Sciatic nerve (tissue), 2 donors: ENCODE results near the gene KCNK3. TPM values are rescaled to one million over a fixed set of nuclear protein-coding genes. Genes with fewer than 3 reads are reported as not detected.

Experiments used
- ATAC-seq: fragments of 200-7000 bp; cut with Tn5 transposase; one replicate; pipeline ENCODE4 v1.9.1; 2020; ENCODE audit warnings: mild to moderate bottlenecking, moderate library complexity
- DNase-seq: peaks from one replicate; pipeline ENCODE4 v3.0.0-alpha.2; 2020; ENCODE audit warnings: low spot score
- intact Hi-C: fragments of 100-400 bp; cut with DNase I; formaldehyde crosslinking; loops from one replicate; pipeline ENCODE4 v1.14.2; 2022
- total RNA-seq: library from RNA; stranded (reverse); fragmentation: NEBNext Ultra II Directional; extraction: Animal tissue kit (Norgen Biotek cat#: 25700); gene quantifications from one replicate; pipeline ENCODE4 v1.2.1, GENCODE V29; 2021
- donor health status: DM: no; HTN: no; CAD: no.
- donor health status: DM: no; HTN: no; CAD: no.

KCNK3 gene
- total RNA-seq, 1 donor from 2014 or later, result 0.53 TPM

DNA sequence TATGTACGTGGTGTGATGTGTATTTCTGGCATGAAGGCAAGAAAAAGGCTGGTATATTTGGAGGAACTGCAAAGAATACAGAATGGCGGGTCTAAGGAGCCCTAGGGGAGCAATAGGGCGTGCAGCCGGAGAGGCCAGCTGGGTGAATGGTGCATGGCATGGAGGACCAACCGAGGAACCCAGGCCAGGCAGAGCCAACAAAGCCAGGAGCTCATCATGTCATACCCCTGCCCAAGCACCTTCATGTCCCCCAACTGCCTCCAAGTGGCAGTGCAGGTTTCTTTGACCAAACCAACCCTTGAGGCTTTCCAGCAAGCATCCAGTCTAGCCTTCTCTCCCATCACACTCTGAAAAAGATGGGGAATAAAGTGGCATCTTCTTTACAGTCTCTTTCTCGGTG is 8.9 kb upstream of the KCNK3 start:
- DNase-seq (no peak), ATAC-seq (no peak)

DNA sequence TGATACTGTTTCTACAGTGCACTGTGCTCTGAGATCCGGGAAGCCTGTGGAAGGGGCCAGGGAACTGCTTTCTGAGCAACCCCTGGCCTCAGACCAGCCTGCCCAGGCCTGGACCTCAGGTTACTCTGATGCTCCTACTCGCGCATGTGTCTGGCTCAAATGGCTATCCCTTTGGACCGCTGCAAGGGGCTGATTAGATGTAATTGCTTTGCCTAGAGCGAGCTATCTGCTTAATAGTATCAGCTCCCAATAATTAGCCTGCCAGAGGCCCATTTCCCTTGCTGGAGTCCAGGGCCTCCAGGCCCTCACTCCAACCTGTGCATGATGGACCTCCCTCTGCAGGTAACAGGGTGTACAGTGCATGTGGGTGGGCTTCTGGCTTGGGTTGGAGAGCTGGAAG is 7.2 kb upstream of the KCNK3 start:
- DNase-seq, result no peak
- no peak for ATAC-seq
- intact Hi-C loops, result no loop called here

More for the DNA sequence above, 8.9 kb upstream of the KCNK3 start:
- intact Hi-C loops, result no loop called here

DNA sequence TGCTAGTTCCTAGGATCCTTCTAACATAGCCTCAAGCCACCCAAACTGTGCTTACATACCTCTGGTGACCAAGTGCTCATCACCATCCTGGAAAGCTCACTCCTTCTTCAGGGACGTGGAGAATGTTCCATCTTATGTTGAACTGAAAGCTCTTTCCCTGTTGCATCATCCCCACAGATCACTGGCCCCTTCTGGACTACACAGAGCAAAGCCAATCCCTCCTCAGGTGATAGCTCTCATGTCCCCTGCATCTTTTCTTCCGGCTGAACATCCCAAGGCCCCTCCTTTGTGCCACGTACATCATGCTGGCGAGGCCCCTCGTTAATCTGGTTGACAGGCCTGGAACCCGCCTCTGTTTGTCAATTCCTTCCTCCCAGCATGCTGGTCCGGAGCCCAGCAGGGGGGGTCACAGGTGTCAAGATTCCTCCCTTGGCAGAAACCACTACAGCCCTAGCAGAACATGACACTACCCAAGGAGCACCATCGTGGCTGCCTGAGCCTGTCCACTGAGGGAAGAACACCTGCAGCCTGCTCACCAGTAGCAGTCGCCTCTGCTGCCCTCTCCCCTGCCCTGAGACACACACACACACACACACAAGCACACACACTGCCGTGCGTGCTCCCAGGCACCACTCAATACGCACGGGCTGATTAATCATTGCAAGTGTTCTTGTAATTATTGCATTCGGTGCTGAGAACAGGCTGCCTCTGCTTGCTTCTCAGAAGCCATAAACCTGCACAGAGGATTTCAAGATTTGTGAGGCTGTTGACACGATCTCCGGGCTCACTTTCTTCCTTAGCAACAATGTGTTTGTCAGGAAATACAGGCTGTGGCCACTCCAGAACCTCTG is 6.3 kb upstream of the KCNK3 start:
- no peak for DNase-seq
- intact Hi-C loops, result no loop called here

DNA sequence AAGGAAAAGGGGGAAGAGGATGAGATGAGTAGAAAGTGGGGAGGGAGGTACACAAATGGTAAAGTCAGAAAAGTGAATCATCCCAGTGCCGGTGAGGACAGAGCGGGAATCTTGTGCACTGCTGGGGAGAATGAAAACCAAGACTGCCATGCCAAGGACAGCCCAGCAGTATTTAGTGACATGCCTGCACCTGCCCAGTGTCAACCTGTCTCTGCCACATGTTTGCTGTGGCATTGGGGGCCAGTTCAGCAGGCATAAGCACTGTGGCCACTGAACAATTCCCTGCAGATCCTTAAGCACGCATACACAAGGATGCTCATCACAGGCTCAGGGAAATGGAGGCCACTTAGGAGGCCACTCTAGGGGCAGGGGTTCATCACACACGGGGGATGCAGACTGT is 5.2 kb upstream of the KCNK3 start:
- ATAC-seq (no peak), DNase-seq (no peak)
- intact Hi-C loops, result no loop called here

More for the DNA sequence above, 6.3 kb upstream of the KCNK3 start:
- ATAC-seq, result no peak

DNA sequence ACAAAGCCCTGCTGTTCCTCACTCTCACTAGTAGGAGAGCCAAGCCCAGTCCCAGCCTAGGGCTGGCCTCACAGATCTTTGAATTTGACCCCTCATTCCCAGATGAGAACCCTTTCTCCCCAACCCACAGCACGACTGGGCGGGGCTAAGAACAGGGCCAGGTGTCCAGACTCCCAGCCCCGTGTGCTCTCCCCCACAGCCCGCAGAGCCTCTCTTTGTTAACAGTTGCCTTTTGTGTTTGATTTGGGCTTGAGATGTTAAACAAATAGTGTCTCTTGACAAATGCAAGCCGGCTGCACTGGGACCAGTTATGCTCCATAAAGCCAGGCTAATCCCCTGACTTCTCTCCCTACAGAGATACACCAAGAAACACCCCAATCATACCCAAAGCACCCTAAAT is 4.7 kb upstream of the KCNK3 start:
- DNase-seq (no peak), ATAC-seq (no peak)
- intact Hi-C loops, result no loop called here

DNA sequence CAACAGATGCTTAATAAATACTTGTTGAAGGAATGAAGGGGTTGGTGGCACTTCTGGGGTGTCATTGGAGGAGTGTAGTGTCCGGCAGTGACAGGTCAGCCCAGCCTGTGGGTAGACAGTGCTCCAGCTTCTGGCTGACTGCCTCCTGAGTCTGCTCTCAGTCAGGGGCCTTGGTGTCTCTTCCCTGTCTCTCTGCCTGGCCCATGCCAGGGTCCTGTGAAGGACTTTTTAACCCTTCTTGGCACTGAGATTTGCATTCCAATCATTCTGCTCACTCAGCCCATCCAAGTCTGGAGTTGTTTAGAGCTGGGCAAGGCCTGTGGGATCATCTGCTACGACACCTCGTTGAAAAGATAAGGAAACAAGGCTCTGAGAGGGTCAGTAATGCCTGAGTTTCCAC is 1.4 kb upstream of the KCNK3 start:
- DNase-seq (no peak), ATAC-seq (no peak)

DNA sequence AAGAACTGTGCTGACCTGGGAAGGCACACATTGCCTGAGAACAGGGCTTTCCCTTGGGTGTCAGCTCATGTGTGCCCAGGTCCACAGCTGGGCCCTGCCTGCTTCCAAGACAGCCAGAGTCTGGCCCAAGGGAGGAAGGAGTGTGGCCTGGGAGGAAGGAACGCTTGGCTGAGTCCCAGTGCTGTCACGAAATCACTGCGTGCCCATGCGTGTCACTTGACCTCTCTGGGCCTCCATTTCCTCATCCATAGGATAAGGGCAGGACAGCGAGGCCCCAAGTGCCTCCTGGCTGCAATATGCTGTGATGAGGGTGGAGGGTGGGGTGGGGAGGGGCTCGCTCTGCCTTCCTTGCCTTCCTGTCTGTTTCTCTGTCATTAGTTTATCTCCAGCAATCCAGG is 642 bp upstream of the KCNK3 start:
- intact Hi-C loops, result no loop called here
- ATAC-seq (peak; percentile 56), DNase-seq (no peak)

More for the DNA sequence above, 1.4 kb upstream of the KCNK3 start:
- intact Hi-C loops, result no loop called here

DNA sequence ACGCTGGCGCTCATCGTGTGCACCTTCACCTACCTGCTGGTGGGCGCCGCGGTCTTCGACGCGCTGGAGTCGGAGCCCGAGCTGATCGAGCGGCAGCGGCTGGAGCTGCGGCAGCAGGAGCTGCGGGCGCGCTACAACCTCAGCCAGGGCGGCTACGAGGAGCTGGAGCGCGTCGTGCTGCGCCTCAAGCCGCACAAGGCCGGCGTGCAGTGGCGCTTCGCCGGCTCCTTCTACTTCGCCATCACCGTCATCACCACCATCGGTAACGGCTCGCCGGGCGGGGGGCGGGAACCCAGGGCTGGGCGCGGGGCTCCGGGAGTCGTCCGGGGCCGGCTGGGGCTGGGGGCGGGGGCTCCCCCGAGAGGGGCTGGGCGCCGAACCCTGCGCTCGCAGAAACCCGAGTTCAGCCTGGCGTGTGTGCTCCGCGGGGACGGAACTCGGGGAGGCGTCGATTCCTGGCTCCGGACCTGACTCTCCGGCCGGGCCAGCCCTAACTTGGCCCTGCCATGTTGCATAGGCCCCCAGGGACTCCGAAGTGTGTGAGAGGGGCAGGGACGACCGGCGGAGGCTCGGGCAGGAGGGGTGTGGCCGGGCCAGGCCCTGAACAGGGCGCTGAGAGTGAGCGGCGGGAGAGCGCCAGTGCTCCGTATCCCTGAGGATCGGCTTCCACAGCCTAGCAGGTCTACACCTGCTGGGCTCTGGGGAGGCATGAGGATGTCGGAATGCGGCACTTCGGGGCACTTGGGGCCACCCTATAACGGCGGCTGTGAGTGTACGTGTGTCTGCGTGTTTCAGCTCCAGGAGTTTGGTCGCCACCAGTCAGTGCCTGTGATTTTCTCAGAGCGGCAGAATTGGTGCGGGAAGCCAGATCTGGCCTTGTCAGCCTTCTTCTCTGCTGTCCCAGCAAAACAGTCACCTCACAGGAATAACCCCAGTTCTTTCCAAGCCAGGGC is 651 bp downstream of the KCNK3 start:
- peak; percentile 40 for ATAC-seq
- DNase-seq, result no peak
- intact Hi-C loops, result no loop called here

DNA sequence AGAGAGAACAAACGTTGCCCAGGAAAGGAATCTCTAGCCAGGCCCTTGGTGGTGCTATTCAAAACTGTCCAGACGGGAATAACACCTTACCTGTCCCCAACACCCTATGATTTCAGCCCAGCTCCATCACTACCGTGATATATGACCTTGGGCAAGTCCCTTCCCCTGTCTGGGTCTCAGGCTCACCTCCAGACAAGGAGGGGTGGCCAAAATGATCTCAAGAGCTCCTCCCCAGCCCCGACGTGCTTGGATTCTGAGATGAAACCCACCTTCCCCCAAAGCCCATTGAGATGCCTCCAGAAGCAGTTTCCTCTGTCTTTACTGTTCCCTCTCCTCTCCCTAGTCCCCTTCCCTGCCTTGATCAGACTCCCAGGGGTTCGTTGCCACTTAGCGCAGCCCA is 1.5 kb downstream of the KCNK3 start:
- intact Hi-C loops, result no loop called here
- DNase-seq (no peak), ATAC-seq (no peak)

DNA sequence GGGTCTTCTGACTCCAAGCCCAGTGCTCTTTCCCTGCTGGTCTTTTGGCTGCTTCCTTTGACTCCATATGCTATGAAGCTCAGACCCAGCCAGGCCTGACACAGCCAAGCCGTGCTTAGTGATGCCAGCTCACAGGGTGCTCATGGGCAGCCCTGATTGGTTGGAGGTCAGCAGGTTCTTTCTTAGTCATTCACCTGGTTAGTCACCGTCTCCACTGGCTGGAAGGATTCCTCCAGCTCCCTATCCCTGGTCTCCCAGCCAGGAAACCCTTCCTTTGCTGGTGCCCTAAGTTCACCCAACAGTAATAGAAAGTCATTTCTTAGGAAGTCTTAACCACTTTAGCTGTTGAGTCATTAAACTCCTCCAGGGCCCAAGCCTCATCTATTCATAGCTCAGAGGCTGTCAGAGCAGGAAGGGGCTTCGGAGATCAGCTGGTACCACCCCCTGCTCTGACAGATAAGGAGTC is 3.9 kb downstream of the KCNK3 start:
- no peak for DNase-seq
- intact Hi-C loops, result no loop called here

DNA sequence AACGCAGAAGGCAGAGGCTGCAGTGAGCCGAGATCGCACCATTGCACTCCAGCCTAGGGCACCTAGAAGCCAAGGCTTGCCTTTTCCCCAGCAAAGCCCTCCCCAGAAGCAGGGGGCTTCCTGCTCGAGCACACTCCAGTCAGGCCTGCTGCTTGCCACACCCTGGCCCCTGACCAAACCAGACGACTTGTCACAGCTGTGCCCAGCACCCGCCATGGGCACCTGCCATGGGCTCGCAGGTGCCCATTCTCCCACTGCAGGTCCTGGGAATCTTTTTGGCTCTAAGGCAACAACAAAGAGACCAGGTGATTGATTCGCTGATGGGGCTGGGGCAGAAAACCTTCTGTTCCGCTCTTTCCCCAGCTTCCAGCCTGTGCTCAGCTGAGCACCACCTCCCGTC is 4.9 kb downstream of the KCNK3 start:
- ATAC-seq (no peak), DNase-seq (no peak)
- intact Hi-C loops, result no loop called here

More for the DNA sequence above, 3.9 kb downstream of the KCNK3 start:
- ATAC-seq, result no peak

DNA sequence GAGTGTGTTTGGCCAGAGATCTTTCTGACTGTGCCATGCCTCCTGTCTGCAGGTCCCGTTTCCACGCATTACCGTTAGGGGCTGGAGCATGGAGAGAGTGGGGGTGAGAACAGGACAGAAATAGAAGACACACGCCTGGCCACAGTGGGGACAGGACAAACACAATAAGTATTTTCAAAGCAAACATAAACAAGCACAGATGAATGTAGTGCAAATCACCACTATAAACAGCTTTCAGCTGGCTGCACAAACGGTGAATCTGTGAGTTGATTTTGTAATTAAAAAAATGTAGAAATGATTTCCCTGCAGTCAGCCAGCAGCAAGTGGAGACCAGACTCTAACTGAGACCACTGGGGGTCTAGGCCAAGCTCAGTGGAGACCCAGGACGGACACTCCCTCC is 6.8 kb downstream of the KCNK3 start:
- ATAC-seq, result no peak
- DNase-seq, result no peak
- intact Hi-C loops, result no loop called here

DNA sequence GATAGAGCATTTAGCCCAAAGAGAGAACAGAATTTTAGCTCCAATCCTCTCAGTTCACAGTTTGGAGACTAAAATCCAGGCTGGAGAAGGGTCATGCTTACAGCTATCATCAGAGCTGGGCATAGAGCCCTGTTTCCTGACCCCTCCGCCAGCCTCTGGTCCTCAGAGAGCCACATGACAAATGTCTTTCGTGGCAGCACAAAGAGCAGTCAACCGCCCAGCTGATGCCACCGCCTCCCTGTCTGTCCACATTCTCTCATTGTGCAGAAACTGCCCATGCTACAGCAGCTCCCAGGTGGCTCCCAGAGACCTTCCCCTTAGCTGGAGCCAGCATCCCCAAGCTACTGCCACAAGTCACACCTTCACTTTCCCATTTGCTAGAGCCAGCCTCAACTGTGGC is 7.6 kb downstream of the KCNK3 start:
- intact Hi-C loops, result no loop called here
- no peak for DNase-seq
- no peak for ATAC-seq

DNA sequence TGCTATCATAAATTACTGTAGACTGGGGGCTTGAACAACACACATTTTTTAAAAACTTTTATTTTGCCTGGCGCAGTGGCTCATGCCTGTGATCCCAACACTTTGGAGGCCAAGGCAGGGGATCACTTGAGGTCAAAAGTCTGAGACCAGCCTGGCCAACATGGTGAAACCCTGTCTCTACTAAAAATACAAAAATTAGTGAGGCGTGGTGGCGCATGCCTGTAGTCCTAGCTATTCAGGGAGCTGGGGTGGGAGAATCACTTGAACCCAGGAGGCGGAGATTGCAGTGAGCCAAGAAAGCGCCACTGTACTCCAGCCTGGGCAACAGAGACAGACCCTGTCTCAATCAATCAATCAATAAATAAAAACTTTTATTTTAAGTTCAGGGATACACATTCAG is 9.1 kb downstream of the KCNK3 start:
- intact Hi-C loops, result no loop called here
- ATAC-seq (no peak), DNase-seq (no peak)

DNA sequence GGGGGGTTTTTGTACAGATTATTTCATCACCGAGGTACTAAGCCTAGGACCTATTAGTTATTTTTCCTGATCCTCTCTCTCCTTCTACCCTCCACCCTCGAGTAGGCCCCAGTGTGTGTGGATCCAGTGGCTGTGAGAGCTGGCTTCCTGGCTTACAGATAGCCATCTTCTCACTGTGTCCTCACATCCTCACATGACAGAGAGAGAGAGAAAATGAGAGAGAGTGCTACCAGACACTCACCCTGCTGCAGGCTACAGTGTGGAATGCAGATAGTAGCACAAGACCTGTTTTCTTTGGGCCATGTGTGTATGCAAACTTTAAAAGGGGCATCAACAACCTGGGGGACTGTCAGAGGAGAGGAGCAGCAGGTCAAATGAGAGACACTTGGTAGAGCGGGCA is 9.5 kb downstream of the KCNK3 start:
- intact Hi-C loops, result no loop called here
- ATAC-seq (no peak), DNase-seq (no peak)

DNA sequence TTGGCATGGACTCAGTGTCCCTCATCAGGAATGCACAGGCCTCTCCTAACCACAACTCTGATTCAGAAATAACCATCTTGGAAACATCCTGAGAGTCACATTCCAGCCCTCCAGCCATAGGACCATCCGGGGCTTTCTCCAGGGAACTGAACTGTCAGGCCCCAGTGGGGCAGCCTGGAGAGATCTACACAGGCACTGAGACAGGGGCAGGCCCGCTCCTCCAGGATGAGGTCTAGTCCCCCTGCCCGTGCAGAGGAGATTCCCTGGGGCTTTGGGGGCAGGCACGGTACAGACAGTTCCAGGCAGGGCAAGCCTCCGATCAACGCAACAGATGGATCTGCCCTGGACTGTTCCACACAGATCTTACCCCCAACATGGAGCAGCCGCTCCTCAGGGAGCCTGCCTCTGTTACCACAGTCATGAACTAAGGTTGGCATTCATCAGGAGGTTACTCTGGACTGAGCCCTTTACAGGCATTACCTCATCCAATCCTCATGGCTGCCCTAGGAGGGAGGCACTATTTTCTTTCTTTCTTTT is 12.0 kb downstream of the KCNK3 start:
- intact Hi-C loops, result no loop called here
- DNase-seq (no peak), ATAC-seq (peak; percentile 59)

DNA sequence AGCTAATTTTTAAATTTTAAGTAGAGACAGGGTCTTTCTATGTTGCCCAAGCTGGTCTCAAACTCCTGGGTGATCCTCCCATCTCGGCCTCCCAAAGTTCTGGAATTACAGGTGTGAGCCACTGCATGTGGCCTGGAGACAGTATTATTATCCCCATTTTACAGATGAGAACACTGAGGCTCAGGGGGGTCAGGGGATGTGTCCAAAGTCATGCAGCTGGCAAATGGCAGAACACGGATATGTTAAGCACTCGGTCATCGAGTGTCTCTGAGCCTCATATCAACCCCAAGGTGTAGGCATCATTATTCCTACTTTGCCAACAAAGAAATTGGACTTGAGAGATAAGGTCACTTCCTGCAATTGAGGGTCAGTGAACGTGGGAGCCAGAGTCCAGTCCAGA is 12.6 kb downstream of the KCNK3 start:
- intact Hi-C loops, result no loop called here
- DNase-seq (no peak), ATAC-seq (no peak)

DNA sequence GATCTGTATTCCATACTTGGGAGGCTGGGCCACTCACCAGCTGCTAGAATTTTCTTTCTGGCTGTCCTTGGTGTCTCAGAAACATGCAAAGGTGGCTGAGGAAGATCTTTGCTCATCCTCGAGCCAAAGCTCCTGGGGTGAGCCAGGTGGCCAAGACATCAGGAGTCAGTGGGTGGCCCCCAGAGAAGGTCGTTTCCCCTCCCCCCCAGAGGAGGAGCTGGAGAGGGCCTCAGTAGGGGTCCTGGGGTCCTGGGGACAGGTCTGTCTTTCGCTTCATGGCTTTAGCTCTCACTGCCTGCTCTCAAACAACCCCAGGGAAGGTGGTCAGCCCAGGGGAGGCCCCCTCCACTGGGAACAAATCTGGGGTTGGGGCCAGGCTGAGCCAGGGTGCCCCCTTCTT is 13.6 kb downstream of the KCNK3 start:
- DNase-seq (no peak), ATAC-seq (no peak)
- intact Hi-C loops, result no loop called here

DNA sequence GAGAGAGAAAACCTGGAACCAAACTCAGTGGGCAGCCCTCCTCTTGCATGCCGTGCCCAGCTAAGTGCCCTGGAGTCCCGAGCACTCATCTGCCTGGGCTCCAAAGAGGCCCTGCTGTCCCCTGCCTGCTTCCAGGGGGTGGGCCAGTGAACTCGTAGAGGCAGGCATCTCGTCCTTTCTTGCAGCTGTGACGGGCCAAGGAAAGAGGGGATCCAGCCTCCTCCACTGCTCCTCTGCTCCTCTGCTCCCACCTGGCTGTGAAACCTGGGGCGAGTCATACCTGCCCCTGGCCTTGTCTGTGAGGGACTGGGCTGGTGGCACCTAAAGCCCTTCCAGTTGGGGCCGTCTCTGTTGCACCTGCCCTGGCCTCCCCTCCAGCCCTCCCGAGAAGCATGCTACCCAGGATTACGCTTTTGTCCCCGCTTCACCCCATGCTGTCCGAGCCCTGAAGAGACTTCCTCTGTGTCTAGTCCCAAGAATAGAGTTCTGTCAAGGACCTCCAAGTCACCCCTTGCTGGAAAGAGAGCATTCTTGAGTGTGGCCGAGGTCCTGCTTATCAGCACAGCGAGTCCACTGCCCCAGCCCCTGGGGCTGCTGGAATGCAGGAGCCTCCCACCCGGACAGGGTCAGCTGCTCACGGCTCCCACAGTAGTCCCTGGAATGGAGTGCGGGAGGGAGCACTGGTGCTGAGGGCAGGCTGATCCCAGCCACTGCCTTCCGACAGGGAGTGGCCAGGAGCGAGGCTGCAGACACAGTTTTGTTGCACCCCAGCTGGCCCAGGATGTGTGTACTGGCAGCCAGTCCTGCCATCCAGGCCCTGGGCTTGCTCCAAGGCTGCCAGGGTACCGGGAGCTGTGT is 14.3 kb downstream of the KCNK3 start:
- ATAC-seq (peak; percentile 8), DNase-seq (no peak)
- intact Hi-C loops, result no loop called here
